ENCODE data around the gene GFPT2. TPM values are rescaled to one million over a fixed set of nuclear protein-coding genes. Genes with fewer than 3 reads are reported as not detected.

Gene GFPT2
- total and polyA plus RNA-seq, 2 of the 4 experiments (the other 2 are of a cell fraction) = 20.3 to 20.8 TPM

DNA sequence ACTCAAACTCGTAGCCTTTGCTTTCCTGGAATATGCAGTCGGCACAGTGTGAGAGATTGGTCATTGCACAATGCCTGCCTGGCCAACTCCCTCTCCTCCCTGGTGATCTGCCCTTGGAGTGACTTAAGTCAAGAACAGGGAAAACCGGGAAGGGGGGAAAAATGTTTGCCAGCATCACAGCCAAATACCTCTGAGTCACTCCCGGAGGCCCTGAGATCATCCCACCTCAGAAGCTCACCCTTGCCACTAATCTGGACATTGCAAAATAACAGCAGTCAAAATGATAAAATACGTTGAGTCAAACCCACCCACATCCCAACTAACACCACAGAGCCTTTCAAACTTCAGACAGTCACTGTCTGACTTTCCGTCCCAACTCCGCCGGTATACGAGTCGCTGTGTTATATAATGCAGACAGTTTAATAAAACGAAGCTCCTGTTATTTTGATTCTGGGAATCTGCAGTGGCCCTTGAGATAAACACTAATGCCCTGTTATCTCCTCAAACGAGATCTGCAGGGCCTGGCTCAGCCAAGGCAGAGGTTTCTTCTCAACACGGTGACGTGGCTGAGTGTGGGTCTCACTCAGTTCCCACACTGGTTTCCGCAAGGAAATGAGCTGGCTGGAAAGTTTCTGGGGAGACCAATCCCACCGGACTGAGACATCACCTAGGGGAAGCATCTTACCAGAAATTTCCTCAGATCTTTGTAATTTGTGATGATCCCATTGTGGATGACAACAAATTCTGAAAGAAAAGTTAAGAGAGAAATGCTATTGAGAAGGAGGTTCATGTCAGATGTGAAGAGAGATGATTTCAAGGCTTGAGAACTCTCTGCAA lies 22.1 kb downstream of the GFPT2 start:
- DNase-seq = peak; percentile 99
- TF ChIP-seq RAD21 (IDR thresholded peaks at IDR 0.05; ENCODE audit: low read length) (0 out of 2 replicates have a peak, but pooled peaks have one; percentile 14), FOS (IDR thresholded peaks at IDR 0.05; ENCODE audit: low read depth, low read length) (peak; percentile 99), POLR2A (IDR thresholded peaks at IDR 0.05; ENCODE audit: low read depth, low read length) (no peak; the same call in 1 of the 2 replicates), NFE2L2 (IDR thresholded peaks at IDR 0.05; ENCODE audit: low read depth, low read length) (peak; percentile 57; the same call in 1 of the 2 replicates), SMC3 (IDR thresholded peaks at IDR 0.05; ENCODE audit: low read depth, low read length) (0 out of 2 replicates have a peak, but pooled peaks have one; percentile 13), BHLHE40 (IDR thresholded peaks at IDR 0.05; ENCODE audit: low read depth, low read length) (peak; percentile 34; the same call in 1 of the 2 replicates), MAFK (IDR thresholded peaks at IDR 0.05; ENCODE audit: low read depth, low read length) (no peak), RCOR1 (IDR thresholded peaks at IDR 0.05; ENCODE audit: insufficient replicate concordance, low read length) (peak; percentile 43), MXI1 (IDR thresholded peaks at IDR 0.05; ENCODE audit: borderline replicate concordance, low read depth, low read length) (no peak)
- TF ChIP-seq, protein P1, sequence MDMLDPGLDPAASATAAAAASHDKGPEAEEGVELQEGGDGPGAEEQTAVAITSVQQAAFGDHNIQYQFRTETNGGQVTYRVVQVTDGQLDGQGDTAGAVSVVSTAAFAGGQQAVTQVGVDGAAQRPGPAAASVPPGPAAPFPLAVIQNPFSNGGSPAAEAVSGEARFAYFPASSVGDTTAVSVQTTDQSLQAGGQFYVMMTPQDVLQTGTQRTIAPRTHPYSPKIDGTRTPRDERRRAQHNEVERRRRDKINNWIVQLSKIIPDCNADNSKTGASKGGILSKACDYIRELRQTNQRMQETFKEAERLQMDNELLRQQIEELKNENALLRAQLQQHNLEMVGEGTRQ (IDR thresholded peaks at IDR 0.05; ENCODE audit: low read depth, low read length) = no peak
- TF ChIP-seq, protein P2, sequence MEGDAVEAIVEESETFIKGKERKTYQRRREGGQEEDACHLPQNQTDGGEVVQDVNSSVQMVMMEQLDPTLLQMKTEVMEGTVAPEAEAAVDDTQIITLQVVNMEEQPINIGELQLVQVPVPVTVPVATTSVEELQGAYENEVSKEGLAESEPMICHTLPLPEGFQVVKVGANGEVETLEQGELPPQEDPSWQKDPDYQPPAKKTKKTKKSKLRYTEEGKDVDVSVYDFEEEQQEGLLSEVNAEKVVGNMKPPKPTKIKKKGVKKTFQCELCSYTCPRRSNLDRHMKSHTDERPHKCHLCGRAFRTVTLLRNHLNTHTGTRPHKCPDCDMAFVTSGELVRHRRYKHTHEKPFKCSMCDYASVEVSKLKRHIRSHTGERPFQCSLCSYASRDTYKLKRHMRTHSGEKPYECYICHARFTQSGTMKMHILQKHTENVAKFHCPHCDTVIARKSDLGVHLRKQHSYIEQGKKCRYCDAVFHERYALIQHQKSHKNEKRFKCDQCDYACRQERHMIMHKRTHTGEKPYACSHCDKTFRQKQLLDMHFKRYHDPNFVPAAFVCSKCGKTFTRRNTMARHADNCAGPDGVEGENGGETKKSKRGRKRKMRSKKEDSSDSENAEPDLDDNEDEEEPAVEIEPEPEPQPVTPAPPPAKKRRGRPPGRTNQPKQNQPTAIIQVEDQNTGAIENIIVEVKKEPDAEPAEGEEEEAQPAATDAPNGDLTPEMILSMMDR (conservative IDR thresholded peaks at IDR 0.05; ENCODE audit: low read depth, low read length) = no peak
- TF ChIP-seq, protein P3, sequence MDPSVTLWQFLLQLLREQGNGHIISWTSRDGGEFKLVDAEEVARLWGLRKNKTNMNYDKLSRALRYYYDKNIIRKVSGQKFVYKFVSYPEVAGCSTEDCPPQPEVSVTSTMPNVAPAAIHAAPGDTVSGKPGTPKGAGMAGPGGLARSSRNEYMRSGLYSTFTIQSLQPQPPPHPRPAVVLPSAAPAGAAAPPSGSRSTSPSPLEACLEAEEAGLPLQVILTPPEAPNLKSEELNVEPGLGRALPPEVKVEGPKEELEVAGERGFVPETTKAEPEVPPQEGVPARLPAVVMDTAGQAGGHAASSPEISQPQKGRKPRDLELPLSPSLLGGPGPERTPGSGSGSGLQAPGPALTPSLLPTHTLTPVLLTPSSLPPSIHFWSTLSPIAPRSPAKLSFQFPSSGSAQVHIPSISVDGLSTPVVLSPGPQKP (IDR thresholded peaks at IDR 0.05; ENCODE audit: borderline replicate concordance, low read depth, low read length) = no peak

More for the DNA sequence above, 22.1 kb downstream of the GFPT2 start:
- H2BK120ac ChIP-seq (ENCODE audit: low read depth, low read length) = peak overlapping the region; percentile 56
- H3K23ac ChIP-seq (ENCODE audit: low read depth, low read length) = peak overlapping the region; percentile 76; the same call in 1 of the 2 replicates
- peak overlapping the region; percentile 44 for H3K4me2 ChIP-seq (ENCODE audit: low read depth, low read length)
- peak overlapping the region; percentile 1; the same call in 1 of the 2 replicates for H3K18ac ChIP-seq (ENCODE audit: low read depth, low read length)
- 0% methylated on average over 2 of the region's 16 CpGs; no CpG with 5 or more reads in 1 of the 2 experiments for WGBS, 2 experiments (ENCODE audit: extremely low coverage in 2 of 2, insufficient read length in 1 of 2)
- peak overlapping the region in 1 of 2 experiments; percentile 55; a peak in 2 of 4 replicates for H4K8ac ChIP-seq (ENCODE audit: low read depth in 2 of 2, low read length in 2 of 2)
- H2AK9ac ChIP-seq (replicated peaks; ENCODE audit: low read depth, low read length, poor library complexity) = no peak overlapping the region
- ChIA-PET CTCF (interaction anchor here (0.8 to 1.3 kb wide), 3 partner anchors 15 to 38 kb away, joined by 3 to 5 read pairs (median 4); no protein-coding TSS in a partner anchor), POLR2A (ENCODE audit: unreplicated experiment) (interaction anchor here (0.7 kb wide), 1 partner anchor 275 kb away, joined by 4 read pairs; no protein-coding TSS in a partner anchor)
- peak overlapping the region; percentile 26 for H2AFZ ChIP-seq (replicated peaks; ENCODE audit: low read length, poor library complexity)
- peak overlapping the region; percentile 73; the same call in 1 of the 2 replicates for H3K14ac ChIP-seq (replicated peaks; ENCODE audit: low read depth, low read length)
- H4K5ac ChIP-seq (ENCODE audit: low read depth, low read length) = no peak overlapping the region
- H3K56ac ChIP-seq (ENCODE audit: extremely low read depth, insufficient read depth, low read length) = no peak overlapping the region
- H3K27ac ChIP-seq (ENCODE audit: insufficient read depth, low read length) = peak overlapping the region; percentile 20; the same call in 1 of the 2 replicates
- H3K9ac ChIP-seq (ENCODE audit: low read depth, low read length) = no peak overlapping the region
- 0 out of 3 replicates have a peak overlapping the region, but pooled peaks have one; percentile 28 for H2BK15ac ChIP-seq (ENCODE audit: low read depth, low read length)
- no peak overlapping the region for H3K4me3 ChIP-seq (ENCODE audit: insufficient read depth, low read depth, low read length)
- peak overlapping the region; percentile 13; the same call in 1 of the 2 replicates for H2AK5ac ChIP-seq (ENCODE audit: low read depth, low read length)
- H4K20me1 ChIP-seq (ENCODE audit: insufficient read depth, low read length) = peaks cover 21% of the 10 kb centered on the region
- H3K4me1 ChIP-seq (ENCODE audit: control insufficient read depth, insufficient read depth, low read length) = peaks cover 18% of the 10 kb centered on the region
- H4K91ac ChIP-seq (ENCODE audit: insufficient read depth, low read depth, low read length) = peak overlapping the region; percentile 36; the same call in 1 of the 2 replicates
- peaks cover 18% of the 10 kb centered on the region for H3K36me3 ChIP-seq (ENCODE audit: control insufficient read depth, insufficient read depth, low read length)
- no peaks in the 10 kb centered on the region for H3K9me3 ChIP-seq (ENCODE audit: control insufficient read depth, insufficient read depth, low read length)
- dilution Hi-C loops (cut with HindIII; ENCODE audit: low sequenced_read_pairs, unreplicated experiment) = no loop called here
- peak overlapping the region; percentile 63; the same call in 1 of the 2 replicates for H2BK20ac ChIP-seq (ENCODE audit: low read depth, low read length)
- H3K4ac ChIP-seq (ENCODE audit: low read depth, low read length) = peak overlapping the region; percentile 79
- peaks cover 0 to 8% of the 10 kb centered on the region in 2 experiments; a peak in 1 of 4 replicates for H3K79me1 ChIP-seq (ENCODE audit: low read depth in 1 of 2, low read length in 2 of 2)
- no peaks in the 10 kb centered on the region for H3K27me3 ChIP-seq (ENCODE audit: control insufficient read depth, insufficient read depth, low read length)
- peaks cover 20% of the 10 kb centered on the region for H3K9me1 ChIP-seq (ENCODE audit: insufficient read depth, low read length)
- intact Hi-C loops (cut with micrococcal nuclease) = loop anchor here (2.0 kb wide), 1 partner anchor 38 kb away; the partner anchor contains the start of gene MAPK9
- H2BK5ac ChIP-seq (ENCODE audit: low read depth, low read length, poor library complexity, severe bottlenecking) = peak overlapping the region; percentile 42
- peak; percentile 78 for ATAC-seq (ENCODE audit: low read depth)
- in situ Hi-C loops (cut with MboI; ENCODE audit: low sequenced_read_pairs) = no loop called here
- no TSS peak for BruUV-seq (replicated peaks)

Data from IMR-90 (cell line).